Endothelial cell of umbilical vein (primary cell): ENCODE measurements around the gene ABCC11. TPM values are rescaled to one million over a fixed set of nuclear protein-coding genes. Genes with fewer than 3 reads are reported as not detected.

Experiments used
- BruUV-seq: library from RNA; stranded (reverse); fragments of 400-500 nt; replicated peaks from 2 replicates; lab custom pipeline; 2021; lab: Mats Ljungman, UMichigan
- CTCF ChIA-PET: fragments of 300-600, 350-600 bp; sonication (Branson Sonifier 250); formaldehyde crosslinking; loops from one replicate; lab custom pipeline; 2021; ENCODE audit warnings: antibody characterized with exemption, inconsistent platforms; lab: Charles Lee
- POLR2A ChIA-PET: fragments of 300-600, 350-600 bp; sonication (Branson Sonifier 250); formaldehyde crosslinking; loops from one replicate; lab custom pipeline; 2021; ENCODE audit warnings: antibody characterized with exemption, inconsistent platforms; lab: Charles Lee
- DNase-seq: peaks from one replicate; pipeline ENCODE4 v3.0.0-alpha.2; 2011; ENCODE audit warnings: low read depth, low spot score
- FAIRE-seq: peaks from 2 replicates; lab custom pipeline; 2011; peaks lifted over from hg19 to GRCh38; lab: Jason Lieb, UNC
- H2AFZ ChIP-seq: 2 replicates; pipeline ENCODE4 v1.6.0; 2012; ENCODE audit warnings: low read depth, low read length, control low read depth, inconsistent platforms
- H3K27ac ChIP-seq: 2 replicates; pipeline ENCODE4 v1.5.1; 2011; ENCODE audit warnings: low read depth, mild to moderate bottlenecking, control low read depth, low read length, moderate library complexity; ENCODE audit not compliant: insufficient read depth
- H3K27me3 ChIP-seq, 2 experiments: 2 replicates each; pipeline versions ENCODE4 v1.6.0 to v1.6.1; 2011; ENCODE audit warnings: low read length in 2 of 2, mixed read lengths in 1 of 2; ENCODE audit not compliant: control insufficient read depth in 2 of 2, insufficient read depth in 2 of 2
- H3K36me3 ChIP-seq, 2 experiments: 2 replicates in 1 of 2; 3 replicates in 1 of 2; pipeline ENCODE4 v1.5.1; 2011; ENCODE audit warnings: low read length in 2 of 2, mild to moderate bottlenecking in 1 of 2, moderate library complexity in 1 of 2; ENCODE audit not compliant: control insufficient read depth in 2 of 2, insufficient read depth in 2 of 2; ENCODE audit errors: extremely low read depth in 1 of 2
- H3K4me1 ChIP-seq: 3 replicates; pipeline ENCODE4 v1.5.1; 2011; ENCODE audit warnings: mild to moderate bottlenecking, low read length; ENCODE audit not compliant: control insufficient read depth, insufficient read depth; ENCODE audit errors: extremely low read depth
- H3K4me2 ChIP-seq: 2 replicates; pipeline ENCODE4 v1.6.1; 2011; ENCODE audit warnings: low read length, control low read depth, mixed read lengths; ENCODE audit not compliant: insufficient read depth
- H3K4me3 ChIP-seq, 3 experiments: fragments of 200-600 bp in 1 of 3; sonication (generic), shearing (Covaris generic) in 1 of 3; replicated peaks in 1 of 3; 2 replicates each; pipeline ENCODE4 v1.5.1; 2011 to 2016; ENCODE audit warnings: control low read depth in 3 of 3, low read length in 3 of 3, mild to moderate bottlenecking in 2 of 3, inconsistent platforms in 1 of 3, low read depth in 1 of 3, moderate library complexity in 1 of 3; ENCODE audit not compliant: insufficient read depth in 1 of 3
- H3K79me2 ChIP-seq: 2 replicates; pipeline ENCODE4 v1.6.0; 2012; ENCODE audit warnings: low read length, inconsistent platforms; ENCODE audit not compliant: control insufficient read depth, insufficient read depth
- H3K9ac ChIP-seq: replicated peaks from 2 replicates; pipeline ENCODE3; 2011; ENCODE audit warnings: low read length, control low read depth; ENCODE audit not compliant: insufficient read depth; ENCODE audit errors: extremely low read depth
- H3K9me1 ChIP-seq: replicated peaks from 3 replicates; pipeline ENCODE4 v1.6.0; 2011; ENCODE audit warnings: mild to moderate bottlenecking, low read length; ENCODE audit not compliant: control insufficient read depth, insufficient read depth; ENCODE audit errors: extremely low read depth
- H3K9me3 ChIP-seq: replicated peaks from 2 replicates; pipeline ENCODE4 v1.5.1; 2012; ENCODE audit warnings: low read length, inconsistent platforms; ENCODE audit not compliant: control insufficient read depth, insufficient read depth
- H4K20me1 ChIP-seq: replicated peaks from 2 replicates; pipeline ENCODE3; 2011; ENCODE audit warnings: mild to moderate bottlenecking, low read length; ENCODE audit not compliant: control insufficient read depth, insufficient read depth; ENCODE audit errors: extremely low read depth
- CTCF ChIP-seq, 2 donors: IDR thresholded peaks; 1 replicate in 1 of 2; 2 replicates in 1 of 2; pipeline ENCODE4 v1.5.1; 2011; ENCODE audit warnings: low read length in 2 of 2, mild to moderate bottlenecking in 2 of 2, moderate library complexity in 2 of 2, control low read depth in 1 of 2, inconsistent platforms in 1 of 2, low read depth in 1 of 2; ENCODE audit not compliant: insufficient read depth in 1 of 2; ENCODE audit errors: extremely low read depth in 1 of 2
- EZH2 ChIP-seq: IDR thresholded peaks from 2 replicates; pipeline ENCODE4 v1.6.1; 2012; ENCODE audit warnings: borderline replicate concordance, low read depth, mild to moderate bottlenecking, moderate library complexity, low read length, inconsistent platforms; ENCODE audit not compliant: severe bottlenecking
- FOS ChIP-seq: IDR thresholded peaks from 2 replicates; pipeline ENCODE4 v1.6.1; 2011; ENCODE audit warnings: mild to moderate bottlenecking, low read length, moderate library complexity, borderline replicate concordance; ENCODE audit not compliant: insufficient read depth
- GATA2 ChIP-seq: IDR thresholded peaks from 2 replicates; pipeline ENCODE4 v1.7.0; 2011; ENCODE audit warnings: low read depth, mild to moderate bottlenecking, moderate library complexity, mixed read lengths, low read length; ENCODE audit not compliant: insufficient read length, insufficient read depth
- JUN ChIP-seq: IDR thresholded peaks from 2 replicates; pipeline ENCODE4 v1.6.1; 2011; ENCODE audit warnings: borderline replicate concordance, low read depth; ENCODE audit not compliant: insufficient read length, insufficient read depth
- MAX ChIP-seq: IDR thresholded peaks from 2 replicates; pipeline ENCODE4 v1.6.1; 2011; ENCODE audit not compliant: insufficient read depth, insufficient read length
- POLR2A ChIP-seq: IDR thresholded peaks from 2 replicates; pipeline ENCODE4 v1.6.1; 2012; ENCODE audit warnings: low read depth, mild to moderate bottlenecking, control low read depth, low read length
- POLR2AphosphoS5 ChIP-seq: IDR thresholded peaks from 2 replicates; pipeline ENCODE4 v1.6.1; 2012; ENCODE audit warnings: low read depth, mild to moderate bottlenecking, control low read depth, low read length, moderate library complexity; ENCODE audit not compliant: insufficient read depth
- dilution Hi-C: fragments of 300-500 bp; cut with MboI; formaldehyde crosslinking; loops from one replicate; pipeline ENCODE4 v1.15.0; 2019; ENCODE audit warnings: low sequenced_read_pairs; ENCODE audit not compliant: extremely low pct_ligation_motif_present
- intact Hi-C: fragments of 100-400 bp; cut with micrococcal nuclease; formaldehyde crosslinking; loops from one replicate; pipeline ENCODE4 v1.10.0; 2022
- polyA plus RNA-seq, 4 experiments: library from polyadenylated mRNA; depleted of rRNA in 3 of 4; stranded (reverse) in 3 of 4; unstranded in 1 of 4; fragments of >200 nt; gene quantifications; 2 replicates each; pipeline versions ENCODE4 v1.2.1 to v1.2.3, GENCODE V29; 2011 to 2012; ENCODE audit warnings: missing spikeins in 1 of 4
- total RNA-seq: library from RNA; stranded (reverse); gene quantifications from 2 replicates; pipeline ENCODE4 v1.2.3, GENCODE V29; 2021

The ABCC11 gene
- total and polyA plus RNA-seq, 2 donors (not counting 3 experiments of a cell fraction or from before 2014, with no cell fraction given): 0.08 TPM; not detected in 1

GRCh38 chr16:48156790-48157209 lies 90.5 kb downstream of the ABCC11 start:
- Histone ChIP-seq H3K79me2 (no peaks in the 10 kb centered on the region), H3K27ac (no peak overlapping the region), H3K9ac (no peak overlapping the region), H3K27me3 (peaks cover 0 to 3% of the 10 kb centered on the region in 2 experiments), H2AFZ (peak overlapping the region; percentile 1), H3K9me3 (no peaks in the 10 kb centered on the region), H3K9me1 (no peaks in the 10 kb centered on the region), H3K4me2 (no peak overlapping the region), H4K20me1 (no peaks in the 10 kb centered on the region), H3K36me3 (no peaks in the 10 kb centered on the region), H3K4me3 (no peak overlapping the region), H3K4me1 (no peaks in the 10 kb centered on the region)
- BruUV-seq: no TSS peak
- CTCF ChIA-PET: interaction anchor here (1.0 to 8.7 kb wide), 6 partner anchors 9 to 1138 kb away, joined by 3 to 91 read pairs (median 6); partner anchors contain the start of gene NETO2
- no peak for TF ChIP-seq POLR2AphosphoS5
- no peak for TF ChIP-seq FOS
- peak; percentile 94 to 95 for TF ChIP-seq CTCF (IDR thresholded peaks at IDR 0.05; ENCODE audit: extremely low read depth in 1 of 2, insufficient read depth in 1 of 2, low read depth in 1 of 2, low read length in 2 of 2)
- TF ChIP-seq GATA2: no peak
- TF ChIP-seq EZH2: no peak
- TF ChIP-seq MAX: peak; percentile 80
- no peak for TF ChIP-seq JUN
- TF ChIP-seq POLR2A: no peak
- dilution Hi-C loops (no loop called here), intact Hi-C loops (loop anchor here (1.0 to 5.0 kb wide), 7 partner anchors 40 to 1208 kb away; partner anchors contain the start of genes ITFG1 and PHKB)
- DNase-seq (peak; percentile 63), FAIRE-seq (peak; percentile 77)
- POLR2A ChIA-PET: no interaction called here
